ENCODE data around the gene IDH3G.
A peak's percentile ranks its signal among the peaks of the same experiment; 100 is the strongest.

IDH3G gene

GRCh38 chrX:153791104-153791852 is 2.9 kb downstream of the IDH3G start:
- peak in 1 of 14 donors; percentile 55 for DNase-seq

GRCh38 chrX:153789654-153790053 is 4.5 kb downstream of the IDH3G start:
- DNase-seq: no peak

GRCh38 chrX:153786669-153787068 is 7.5 kb downstream of the IDH3G start:
- no peak for DNase-seq

DNA sequence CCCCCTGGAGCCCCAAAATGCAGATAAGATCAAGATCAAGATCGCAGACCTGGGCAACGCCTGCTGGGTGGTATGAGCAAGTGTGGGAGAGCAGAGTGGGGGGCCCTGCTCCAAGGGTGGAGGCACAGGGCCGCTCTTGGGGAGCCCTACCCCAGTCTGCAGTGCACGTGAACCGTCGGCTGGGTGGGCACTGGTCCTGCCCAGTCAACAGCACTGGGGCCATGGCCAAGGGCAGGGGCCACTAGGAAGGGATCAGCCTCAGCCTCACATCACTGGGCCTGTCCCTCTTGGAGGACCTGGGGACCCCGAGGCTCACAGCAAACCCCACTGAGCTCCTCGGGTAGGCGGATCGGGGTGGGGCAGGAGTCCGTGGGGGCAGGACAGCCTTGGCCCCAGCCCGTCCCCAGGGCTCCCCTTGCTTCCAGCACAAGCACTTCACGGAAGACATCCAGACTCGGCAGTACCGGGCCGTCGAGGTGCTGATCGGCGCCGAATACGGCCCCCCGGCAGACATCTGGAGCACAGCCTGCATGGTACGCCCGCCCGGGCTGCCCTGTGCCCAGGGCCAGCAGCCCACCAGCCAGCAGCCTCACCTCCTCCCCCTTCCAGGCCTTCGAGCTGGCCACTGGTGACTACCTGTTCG is 9.7 kb downstream of the IDH3G start:
- no peak for DNase-seq

DNA sequence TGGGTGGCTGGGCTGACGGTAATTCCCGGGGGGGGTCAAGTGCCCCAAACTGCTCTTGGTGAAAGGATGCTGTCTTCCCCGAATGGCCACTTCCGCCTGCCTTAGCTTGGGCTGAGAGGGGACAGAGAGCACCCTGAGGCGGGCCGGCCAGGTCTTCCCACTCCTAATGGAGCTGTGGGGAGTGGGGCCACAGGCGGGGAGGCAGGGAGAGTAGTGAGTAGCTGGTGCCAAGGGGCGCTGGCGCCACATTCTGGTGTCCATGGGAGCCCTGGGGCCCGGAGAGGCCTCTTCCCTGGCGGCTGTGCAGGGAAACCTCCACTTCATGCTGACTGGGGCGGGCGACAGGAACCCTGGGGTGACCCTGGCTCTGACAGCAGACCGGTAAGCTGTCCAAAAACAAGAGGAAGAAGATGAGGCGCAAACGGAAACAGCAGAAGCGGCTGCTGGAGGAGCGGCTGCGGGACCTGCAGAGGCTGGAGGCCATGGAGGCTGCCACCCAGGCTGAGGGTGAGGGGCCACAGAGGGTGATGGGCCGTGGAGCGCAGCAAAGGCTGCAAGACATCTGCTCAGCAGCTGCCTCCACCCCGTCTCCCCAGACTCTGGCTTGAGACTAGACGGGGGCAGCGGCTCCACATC is 10.7 kb downstream of the IDH3G start:
- DNase-seq: no peak

DNA sequence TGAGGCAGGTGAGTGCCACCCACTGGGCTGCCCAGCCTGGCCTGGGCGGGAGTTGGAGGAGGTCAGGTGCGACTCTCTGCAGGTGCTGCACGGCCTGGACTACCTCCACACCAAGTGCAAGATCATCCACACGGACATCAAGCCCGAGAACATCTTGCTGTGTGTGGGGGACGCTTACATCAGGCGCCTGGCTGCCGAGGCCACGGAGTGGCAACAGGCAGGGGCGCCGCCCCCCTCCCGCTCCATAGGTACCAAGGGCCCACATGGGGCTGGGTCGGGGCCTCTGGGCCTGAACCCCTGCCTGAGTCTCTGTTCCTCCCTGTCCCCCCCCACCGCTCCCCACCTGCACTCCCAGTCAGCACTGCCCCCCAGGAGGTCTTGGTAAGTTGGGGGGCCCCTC is 11.3 kb downstream of the IDH3G start:
- no peak for DNase-seq

- no peak for DNase-seq
Measured at GRCh38 chrX:153782313-153782712, 11.9 kb downstream of the IDH3G start.

DNA sequence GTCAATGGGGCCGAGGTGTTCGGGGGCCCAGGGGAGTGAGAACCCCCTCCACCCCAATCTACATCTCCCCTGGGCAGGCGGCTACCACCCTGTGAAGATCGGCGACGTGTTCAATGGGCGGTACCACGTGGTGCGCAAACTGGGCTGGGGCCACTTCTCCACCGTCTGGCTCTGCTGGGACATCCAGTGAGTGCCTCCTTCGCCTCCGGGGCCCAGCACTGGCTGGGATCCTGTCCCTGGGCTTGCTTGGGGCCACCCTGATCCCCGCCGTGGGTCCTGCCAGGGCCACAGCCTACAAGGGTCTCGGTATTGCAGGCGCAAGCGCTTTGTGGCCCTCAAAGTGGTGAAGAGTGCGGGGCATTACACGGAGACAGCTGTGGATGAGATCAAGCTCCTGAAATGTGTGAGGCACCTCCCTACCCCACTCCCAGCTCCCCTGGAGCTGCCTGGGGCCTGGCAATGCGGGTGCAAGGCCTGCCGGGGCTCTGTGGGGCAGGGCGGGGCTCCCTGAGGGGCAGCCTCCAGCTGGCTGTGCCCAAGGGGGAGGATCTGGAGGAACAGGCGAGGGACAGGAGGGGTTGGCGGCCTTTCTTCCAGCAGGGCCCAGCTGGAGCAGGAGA is 12.6 kb downstream of the IDH3G start:
- peak in 2 of 14 donors; percentile 35 to 40 for DNase-seq

DNA sequence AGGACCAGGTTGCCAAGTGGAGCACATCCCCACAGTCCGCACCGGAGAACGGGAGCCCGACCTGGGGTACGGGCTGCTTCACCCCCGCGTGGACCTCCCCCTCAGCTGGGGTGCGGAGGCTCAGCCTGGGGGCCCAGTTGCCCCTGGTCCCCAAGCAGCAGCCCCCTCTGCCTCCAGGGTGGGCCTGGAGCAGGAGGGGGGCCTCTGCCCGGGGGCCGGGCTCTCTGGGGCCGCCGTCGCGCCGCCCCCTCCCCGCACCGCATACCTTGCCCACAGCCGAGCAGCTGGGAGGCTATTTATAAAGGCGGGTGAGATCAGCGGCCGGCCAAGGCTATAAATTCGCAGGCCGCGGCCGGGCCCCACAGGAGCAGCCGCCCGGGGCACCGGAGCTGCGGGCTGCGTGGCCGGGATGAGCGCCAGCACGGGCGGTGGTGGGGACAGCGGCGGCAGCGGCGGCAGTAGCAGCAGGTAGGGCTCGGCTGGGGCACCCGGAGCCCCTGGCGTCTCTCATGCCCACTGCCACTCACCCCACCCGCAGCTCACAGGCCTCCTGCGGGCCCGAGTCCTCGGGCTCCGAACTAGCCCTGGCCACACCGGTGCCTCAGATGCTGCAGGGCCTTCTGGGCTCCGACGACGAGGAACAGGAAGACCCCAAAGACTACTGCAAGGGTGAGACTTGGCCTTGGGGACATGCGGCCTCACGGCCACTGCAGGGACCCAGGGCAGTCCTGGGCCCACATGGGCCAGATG is 13.3 kb downstream of the IDH3G start, which contains the start of gene SRPK3:
TSS of gene SRPK3 (plus strand) at position 364 of the 750 bp plus-strand sequence. CDS start at position 410, 46 bp downstream.
- no peak for DNase-seq

DNA sequence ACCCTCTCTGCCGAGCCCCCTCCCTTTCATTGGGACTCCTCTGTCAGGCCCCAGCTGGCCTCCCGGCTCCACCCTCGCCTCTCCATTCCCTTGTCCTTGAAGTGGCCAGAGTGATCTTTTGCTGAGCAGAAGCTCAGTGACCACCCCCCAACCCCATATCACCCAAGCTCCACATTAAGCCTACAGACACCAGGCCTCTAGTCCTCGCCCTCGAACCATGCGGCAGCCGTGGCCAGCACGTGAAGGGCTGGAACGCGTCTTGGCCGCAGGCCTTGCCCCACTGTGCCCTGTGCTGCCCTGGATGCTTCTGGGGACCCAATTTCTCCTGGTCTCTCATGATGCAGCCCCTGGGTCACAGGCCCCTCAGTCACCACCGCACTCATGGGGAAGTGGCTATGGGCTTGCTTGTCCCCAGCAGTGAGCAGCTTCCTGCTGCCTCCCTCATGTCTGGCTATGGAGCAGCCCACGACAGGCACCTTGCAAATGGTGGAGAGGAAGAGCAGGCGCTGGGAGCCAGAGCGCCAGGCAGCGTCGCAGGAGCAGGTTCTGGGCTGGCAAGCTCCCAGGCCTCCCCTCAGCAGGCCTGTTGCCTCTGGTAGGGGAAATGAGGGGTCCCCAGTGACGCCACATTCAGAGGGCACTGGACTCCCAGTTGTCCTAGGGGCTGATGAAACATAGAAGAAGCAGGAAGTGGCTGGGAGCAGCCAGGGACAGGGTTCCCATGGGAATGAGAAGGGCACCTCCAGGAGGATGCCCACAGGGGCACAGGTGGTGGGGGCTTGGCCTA is 14.1 kb downstream of the IDH3G start:
- DNase-seq: no peak

DNA sequence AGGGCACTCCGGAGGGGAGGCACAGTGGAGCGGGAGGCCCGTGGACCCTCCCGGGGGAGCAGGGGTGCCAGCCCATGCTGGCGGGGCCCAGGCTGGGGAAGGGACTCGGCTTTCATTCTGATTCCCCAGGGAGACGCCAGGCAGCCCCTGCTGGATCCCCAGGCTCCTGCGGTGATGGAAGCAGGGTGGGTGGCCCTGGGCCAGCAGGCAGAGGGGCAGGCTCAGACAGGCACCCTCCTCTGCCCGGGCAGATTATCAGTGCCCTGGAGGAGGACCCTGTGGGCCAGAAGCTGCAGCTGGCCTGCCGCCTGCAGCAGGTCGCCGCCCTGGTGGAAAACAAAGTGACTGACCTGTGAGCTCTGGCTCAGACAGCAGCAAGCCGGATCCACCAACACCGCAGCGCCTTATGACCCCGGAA is 15.5 kb downstream of the IDH3G start:
- DNase-seq: no peak

GRCh38 chrX:153778181-153778580 is 16.0 kb downstream of the IDH3G start:
- DNase-seq: no peak

DNA sequence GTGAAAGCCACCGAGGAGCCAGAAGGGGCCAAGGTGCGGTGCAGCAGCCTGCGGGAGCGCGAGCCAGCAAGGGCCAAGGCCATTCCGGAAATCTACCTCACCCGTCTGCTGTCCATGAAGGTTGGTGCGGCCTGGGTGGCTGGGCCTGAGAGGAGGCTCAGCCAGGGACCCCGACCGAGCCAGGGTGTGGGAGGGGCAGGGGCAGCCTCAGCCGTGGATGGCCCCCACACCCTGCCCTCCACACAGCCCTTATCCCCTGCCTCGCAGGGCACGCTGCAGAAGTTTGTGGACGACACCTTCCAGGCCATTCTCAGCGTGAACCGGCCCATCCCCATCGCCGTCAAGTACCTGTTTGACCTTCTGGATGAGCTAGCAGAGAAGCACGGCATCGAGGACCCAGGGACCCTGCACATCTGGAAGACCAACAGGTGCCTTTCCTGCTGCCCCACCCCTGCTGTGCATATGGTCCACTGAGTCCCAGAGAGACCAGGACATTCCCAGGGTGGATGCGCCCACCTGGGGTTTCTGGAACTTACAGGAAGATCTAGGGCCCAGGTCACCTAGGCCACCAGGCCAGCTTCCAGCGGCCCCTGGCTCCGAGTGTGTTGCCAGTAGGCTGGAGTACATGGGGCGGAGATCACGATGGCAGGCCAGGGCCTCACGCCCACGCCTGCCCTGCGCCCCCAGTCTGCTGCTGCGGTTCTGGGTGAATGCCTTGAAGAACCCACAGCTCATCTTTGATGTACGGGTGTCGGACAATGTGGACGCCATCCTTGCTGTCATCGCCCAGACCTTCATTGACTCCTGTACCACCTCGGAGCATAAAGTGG is 16.7 kb downstream of the IDH3G start:
- DNase-seq: no peak

- no peak for DNase-seq
Measured at GRCh38 chrX:153776611-153777045, 17.5 kb downstream of the IDH3G start.

- no peak for DNase-seq
Measured at GRCh38 chrX:153776120-153776599, 18.0 kb downstream of the IDH3G start.

DNA sequence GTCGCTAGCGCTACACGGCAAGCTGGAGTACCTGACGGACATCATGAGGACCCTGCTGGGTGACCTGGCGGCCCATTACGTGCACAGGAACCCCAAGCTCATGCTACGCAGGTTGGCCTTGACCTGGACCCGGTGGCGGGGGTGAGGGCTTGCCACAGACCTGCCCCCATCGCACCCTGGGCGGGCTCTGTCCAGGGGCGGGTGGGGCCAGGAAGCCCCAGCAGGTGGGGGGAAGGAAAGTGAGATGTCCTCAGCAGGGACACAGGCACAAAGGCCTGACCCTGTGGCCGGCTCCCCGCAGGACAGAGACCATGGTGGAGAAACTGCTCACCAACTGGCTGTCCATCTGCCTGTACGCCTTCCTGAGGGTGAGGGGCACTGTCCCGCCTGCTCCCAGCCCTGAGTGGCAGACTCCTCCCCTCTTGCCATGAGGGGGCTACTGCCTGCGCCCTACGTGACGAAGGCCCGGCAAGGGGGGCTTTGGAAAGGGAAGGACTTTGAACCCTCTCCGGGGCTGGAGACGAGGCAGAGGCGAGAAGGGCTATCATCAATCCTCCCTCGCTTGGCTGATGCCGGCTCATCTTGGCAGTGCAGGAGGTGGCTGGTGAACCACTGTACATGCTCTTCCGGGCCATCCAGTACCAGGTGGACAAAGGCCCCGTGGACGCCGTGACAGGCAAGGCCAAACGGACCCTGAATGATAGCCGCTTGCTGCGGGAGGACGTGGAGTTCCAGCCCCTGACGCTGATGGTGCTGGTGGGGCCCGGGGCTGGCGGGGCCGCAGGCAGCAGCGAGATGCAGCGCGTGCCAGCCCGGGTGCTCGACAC is 18.7 kb downstream of the IDH3G start:
- DNase-seq: no peak

GRCh38 chrX:153774576-153775292 is 19.4 kb downstream of the IDH3G start:
- no peak for DNase-seq

DNA sequence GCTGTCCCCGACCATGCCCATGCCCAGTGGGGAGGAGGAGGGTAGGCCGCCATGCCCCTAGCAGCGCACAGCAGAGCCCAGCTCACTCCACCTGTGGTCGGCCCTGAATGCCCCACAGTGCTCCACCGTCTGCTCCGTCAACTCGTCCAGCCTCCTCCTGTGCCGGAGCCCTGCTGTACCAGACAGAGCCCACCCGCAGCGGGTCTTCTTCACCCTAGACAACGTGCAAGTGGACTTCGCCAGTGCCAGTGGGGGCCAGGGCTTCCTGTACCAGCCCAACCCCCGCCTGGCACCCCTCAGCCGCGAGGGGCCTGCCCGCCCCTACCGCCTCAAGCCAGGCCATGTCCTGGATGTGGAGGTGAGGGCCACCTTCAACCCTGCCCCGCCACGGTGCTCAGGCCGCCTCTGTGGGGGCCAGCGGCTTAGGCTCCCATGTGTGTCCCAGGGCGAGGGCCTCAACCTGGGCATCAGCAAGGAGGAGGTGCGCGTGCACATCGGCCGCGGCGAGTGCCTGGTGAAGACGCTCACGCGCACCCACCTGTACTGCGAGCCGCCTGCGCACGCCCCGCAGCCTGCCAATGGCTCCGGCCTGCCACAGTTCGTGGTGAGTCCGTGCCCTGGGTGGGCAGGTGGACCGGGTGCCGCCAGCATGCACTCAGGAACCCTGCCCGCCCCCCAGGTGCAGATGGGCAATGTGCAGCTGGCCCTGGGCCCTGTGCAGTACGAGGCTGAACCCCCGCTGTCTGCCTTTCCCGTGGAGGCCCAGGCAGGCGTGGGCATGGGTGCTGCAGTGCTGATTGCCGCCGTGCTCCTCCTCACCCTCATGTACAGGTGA is 20.2 kb downstream of the IDH3G start:
- no peak for DNase-seq

Data from C1 segment of cervical spinal cord (tissue), 14 donors.